Smooth muscle cell (in vitro differentiated cells): Measurements from ENCODE around the gene CASKIN2. TPM values are rescaled to one million over a fixed set of nuclear protein-coding genes. Genes with fewer than 3 reads are reported as not detected.

Source experiments
- DNase-seq: peaks from one replicate; lab custom pipeline; 2025; ENCODE audit not compliant: unreplicated experiment; lab: John Stamatoyannopoulos, UW
- H2AFZ ChIP-seq: fragments of 200-600 bp; sonication (generic); 2 replicates; pipeline ENCODE4 v1.6.0; 2016; ENCODE audit warnings: antibody characterized with exemption, low read depth, mild to moderate bottlenecking
- H3F3A ChIP-seq: fragments of 200-600 bp; sonication (generic); 2 replicates; pipeline ENCODE4 v1.6.0; 2017; ENCODE audit warnings: antibody characterized with exemption, low read depth
- H3K27ac ChIP-seq: fragments of 200-600 bp; sonication (generic); 2 replicates; pipeline ENCODE4 v1.5.1; 2016; ENCODE audit warnings: low read depth, mild to moderate bottlenecking
- H3K27me3 ChIP-seq: fragments of 200-600 bp; sonication (generic); 2 replicates; pipeline ENCODE4 v1.6.1; 2016; ENCODE audit warnings: low read depth, mild to moderate bottlenecking
- H3K36me3 ChIP-seq: fragments of 200-600 bp; sonication (generic); 2 replicates; pipeline ENCODE4 v1.5.1; 2016; ENCODE audit warnings: low read depth
- H3K4me1 ChIP-seq: fragments of 200-600 bp; sonication (generic); 2 replicates; pipeline ENCODE4 v1.5.1; 2016; ENCODE audit warnings: low read depth
- H3K4me2 ChIP-seq: fragments of 200-600 bp; sonication (generic); 2 replicates; pipeline ENCODE4 v1.6.0; 2016; ENCODE audit warnings: mild to moderate bottlenecking
- H3K4me3 ChIP-seq: fragments of 200-600 bp; sonication (generic); 2 replicates; pipeline ENCODE4 v1.5.1; 2016; ENCODE audit warnings: mild to moderate bottlenecking
- H3K79me2 ChIP-seq: fragments of 200-600 bp; sonication (generic); 2 replicates; pipeline ENCODE4 v1.6.0; 2016; ENCODE audit warnings: low read depth, mild to moderate bottlenecking
- H3K9ac ChIP-seq: fragments of 200-600 bp; sonication (generic); 2 replicates; pipeline ENCODE4 v1.6.0; 2016; ENCODE audit warnings: low read depth
- H3K9me3 ChIP-seq: fragments of 200-600 bp; sonication (generic); replicated peaks from 2 replicates; pipeline ENCODE4 v1.5.1; 2016; ENCODE audit warnings: low read depth
- H4K20me1 ChIP-seq: fragments of 200-600 bp; sonication (generic); 2 replicates; pipeline ENCODE4 v1.6.0; 2016; ENCODE audit warnings: low read depth
- WGBS: methylation state at CpG from one replicate; pipeline ENCODE4 v1.1.7; 2016; ENCODE audit warnings: low lambda C conversion rate; 5-methylcytosine and 5-hydroxymethylcytosine counted together
- polyA plus RNA-seq: library from polyadenylated mRNA; unstranded; fragments of >200 nt; fragmentation: Nextera tagmentation; extraction: Ambion mirVana; gene quantifications from 2 replicates; pipeline ENCODE4 v1.2.1, GENCODE V29; 2016
- total RNA-seq: library from RNA; depleted of rRNA; stranded (reverse); fragments of >200 nt; gene quantifications from 2 replicates; pipeline ENCODE4 v1.2.3, GENCODE V29; 2014
- TF ChIP-seq, protein P1 (sequence below): fragments of 200-600 bp; sonication (generic); IDR thresholded peaks from 2 replicates; pipeline ENCODE4 v1.5.1; 2017; ENCODE audit warnings: borderline replicate concordance, mild to moderate bottlenecking, antibody characterized with exemption; ENCODE audit not compliant: insufficient read depth, poor library complexity, severe bottlenecking

The CASKIN2 gene
- total and polyA plus RNA-seq, 2 experiments from 2014 or later, result 2.6 to 8.0 TPM

DNA sequence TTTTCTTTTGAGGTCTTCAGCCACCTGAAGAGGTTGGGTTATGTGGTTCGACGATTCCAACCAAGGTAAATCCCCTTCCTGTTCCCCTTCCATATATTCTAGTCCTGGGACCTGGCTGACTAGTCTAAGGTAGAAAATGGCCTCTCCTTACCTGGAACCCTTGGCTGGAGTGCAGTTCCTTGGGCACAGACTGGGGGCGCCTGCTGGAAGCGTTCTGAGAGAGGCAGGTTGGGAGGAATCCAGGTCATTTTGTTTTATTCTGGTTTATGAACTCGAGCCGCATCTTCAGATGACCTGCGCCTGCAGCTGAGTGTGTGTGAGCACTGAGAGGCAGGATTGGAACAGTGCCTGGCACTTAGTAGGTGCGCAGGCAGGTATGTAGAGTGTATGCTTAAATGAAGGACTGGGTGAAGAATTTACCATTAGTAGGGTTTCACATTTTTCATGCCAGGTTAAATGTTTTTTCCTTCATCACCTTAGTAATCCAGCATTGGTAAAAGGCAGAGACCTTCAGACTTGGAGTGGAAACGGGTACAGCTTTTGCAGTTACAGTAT is 3.7 kb upstream of the CASKIN2 start:
- Histone ChIP-seq H3F3A (peaks cover 3% of the 10 kb centered on the region), H3K79me2 (peaks cover 9% of the 10 kb centered on the region), H4K20me1 (peaks cover 9% of the 10 kb centered on the region), H3K27ac (no peak overlapping the region), H3K36me3 (no peaks in the 10 kb centered on the region), H3K9me3 (no peaks in the 10 kb centered on the region), H3K4me1 (peaks cover 13% of the 10 kb centered on the region), H3K4me3 (no peak overlapping the region), H3K27me3 (no peaks in the 10 kb centered on the region), H3K4me2 (no peak overlapping the region), H3K9ac (no peak overlapping the region), H2AFZ (no peak overlapping the region)
- 95% methylated on average over 9 of the region's 9 CpGs for WGBS
- no peak for DNase-seq
- TF ChIP-seq, protein P1, sequence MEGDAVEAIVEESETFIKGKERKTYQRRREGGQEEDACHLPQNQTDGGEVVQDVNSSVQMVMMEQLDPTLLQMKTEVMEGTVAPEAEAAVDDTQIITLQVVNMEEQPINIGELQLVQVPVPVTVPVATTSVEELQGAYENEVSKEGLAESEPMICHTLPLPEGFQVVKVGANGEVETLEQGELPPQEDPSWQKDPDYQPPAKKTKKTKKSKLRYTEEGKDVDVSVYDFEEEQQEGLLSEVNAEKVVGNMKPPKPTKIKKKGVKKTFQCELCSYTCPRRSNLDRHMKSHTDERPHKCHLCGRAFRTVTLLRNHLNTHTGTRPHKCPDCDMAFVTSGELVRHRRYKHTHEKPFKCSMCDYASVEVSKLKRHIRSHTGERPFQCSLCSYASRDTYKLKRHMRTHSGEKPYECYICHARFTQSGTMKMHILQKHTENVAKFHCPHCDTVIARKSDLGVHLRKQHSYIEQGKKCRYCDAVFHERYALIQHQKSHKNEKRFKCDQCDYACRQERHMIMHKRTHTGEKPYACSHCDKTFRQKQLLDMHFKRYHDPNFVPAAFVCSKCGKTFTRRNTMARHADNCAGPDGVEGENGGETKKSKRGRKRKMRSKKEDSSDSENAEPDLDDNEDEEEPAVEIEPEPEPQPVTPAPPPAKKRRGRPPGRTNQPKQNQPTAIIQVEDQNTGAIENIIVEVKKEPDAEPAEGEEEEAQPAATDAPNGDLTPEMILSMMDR, result no peak

DNA sequence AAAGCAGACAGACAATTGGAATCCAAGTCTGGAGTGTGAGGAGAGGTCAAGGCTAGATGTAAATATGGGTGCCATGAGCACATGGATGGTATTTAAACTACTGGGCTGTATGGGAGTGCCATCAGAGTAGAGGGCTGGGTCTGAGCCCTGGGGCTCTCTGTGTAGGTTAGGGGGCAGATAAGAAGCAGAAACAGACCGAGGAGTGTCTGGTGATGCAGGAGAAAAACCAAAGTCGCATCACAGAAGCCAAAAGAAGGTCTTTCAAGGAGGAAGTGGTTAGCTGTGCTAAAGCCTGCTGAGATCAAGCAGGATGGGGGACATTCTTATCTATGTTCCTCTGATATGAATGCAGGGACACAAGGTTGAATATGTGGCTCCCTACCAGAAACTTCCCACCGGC is 2.9 kb upstream of the CASKIN2 start:
- Histone ChIP-seq H2AFZ (no peak overlapping the region), H3K9me3 (no peaks in the 10 kb centered on the region), H3K79me2 (peaks cover 15% of the 10 kb centered on the region), H4K20me1 (peaks cover 17% of the 10 kb centered on the region), H3F3A (no peaks in the 10 kb centered on the region), H3K4me3 (no peak overlapping the region), H3K27ac (no peak overlapping the region), H3K36me3 (no peaks in the 10 kb centered on the region), H3K9ac (no peak overlapping the region), H3K4me1 (peaks cover 18% of the 10 kb centered on the region), H3K27me3 (no peaks in the 10 kb centered on the region), H3K4me2 (no peak overlapping the region)
- WGBS, result 81% methylated on average over 3 of the region's 3 CpGs
- no peak for DNase-seq
- TF ChIP-seq, protein P1, result no peak

GRCh38 chr17:75517297-75517865 is 2.0 kb upstream of the CASKIN2 start:
- peaks cover 25% of the 10 kb centered on the region for H4K20me1 ChIP-seq
- H3K36me3 ChIP-seq, result no peaks in the 10 kb centered on the region
- H3K9me3 ChIP-seq, result no peaks in the 10 kb centered on the region
- H2AFZ ChIP-seq, result peak overlapping the region; percentile 89
- H3F3A ChIP-seq, result no peaks in the 10 kb centered on the region
- H3K4me1 ChIP-seq, result peaks cover 18% of the 10 kb centered on the region
- 38% methylated on average over 10 of the region's 10 CpGs for WGBS
- H3K4me2 ChIP-seq, result peak overlapping the region; percentile 99
- peak overlapping the region; percentile 94 for H3K4me3 ChIP-seq
- no peak overlapping the region for H3K27ac ChIP-seq
- H3K9ac ChIP-seq, result no peak overlapping the region
- TF ChIP-seq, protein P1, result no peak
- no peaks in the 10 kb centered on the region for H3K27me3 ChIP-seq
- no peak for DNase-seq
- H3K79me2 ChIP-seq, result peaks cover 15% of the 10 kb centered on the region
